NAMALWA (cell line): ENCODE results near the gene RGS10.
"Not testable (repeated sequence)": the region's sequence is repeated elsewhere in the genome, so short reads cannot be mapped to it uniquely, and the experiment has no call there.

Experiments used
- DNase-seq: peaks from one replicate; pipeline ENCODE4 v3.0.0-alpha.2; 2015; ENCODE audit warnings: low spot score

RGS10 gene

DNA sequence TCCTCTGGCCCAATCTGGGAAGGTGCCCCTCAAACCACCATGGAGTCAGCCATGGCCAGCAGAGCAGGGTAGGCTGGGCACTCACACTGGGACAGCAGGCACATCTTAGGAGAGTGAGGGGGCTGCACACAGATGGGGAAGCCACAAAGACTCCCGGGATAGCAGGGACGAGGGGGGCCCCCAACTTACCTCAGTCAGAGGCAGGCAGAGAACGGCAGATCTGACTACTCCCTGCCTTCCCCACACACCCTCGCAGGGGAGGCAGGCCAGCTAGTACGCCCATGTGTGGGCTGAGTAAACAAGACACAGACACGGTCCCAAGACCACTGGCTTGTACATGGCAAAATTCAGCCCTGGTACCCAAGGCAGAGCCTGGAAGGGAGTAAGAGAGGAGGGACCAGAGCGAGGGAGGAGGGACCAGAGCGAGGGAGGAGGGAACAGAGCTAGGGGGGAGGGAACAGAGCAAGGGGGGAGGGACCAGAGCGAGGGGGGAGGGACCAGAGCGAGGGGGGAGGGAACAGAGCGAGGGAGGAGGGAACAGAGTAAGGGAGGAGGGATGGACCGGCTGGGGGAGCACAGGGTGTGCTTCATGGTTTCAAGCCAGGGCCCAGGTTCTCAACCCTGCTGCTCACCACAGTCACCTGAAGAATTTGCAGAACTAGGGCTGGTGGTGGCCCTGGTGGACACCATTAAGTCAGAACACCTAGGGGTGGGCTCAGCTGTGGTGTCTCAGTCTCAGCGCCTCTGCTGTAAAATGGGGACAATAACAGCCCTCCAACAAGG is 73.8 kb downstream of the RGS10 start:
- no peak for DNase-seq

GRCh38 chr10:119466655-119467054 is 75.9 kb downstream of the RGS10 start:
- DNase-seq, result no peak

- DNase-seq, result no peak
Observed at GRCh38 chr10:119466076-119466475, 76.4 kb downstream of the RGS10 start.

- DNase-seq, result no peak
Observed at GRCh38 chr10:119465085-119465484, 77.4 kb downstream of the RGS10 start.

GRCh38 chr10:119463195-119463594 is 79.3 kb downstream of the RGS10 start:
- not testable (repeated sequence) for DNase-seq

GRCh38 chr10:119462773-119463172 is 79.7 kb downstream of the RGS10 start:
- no peak for DNase-seq

DNA sequence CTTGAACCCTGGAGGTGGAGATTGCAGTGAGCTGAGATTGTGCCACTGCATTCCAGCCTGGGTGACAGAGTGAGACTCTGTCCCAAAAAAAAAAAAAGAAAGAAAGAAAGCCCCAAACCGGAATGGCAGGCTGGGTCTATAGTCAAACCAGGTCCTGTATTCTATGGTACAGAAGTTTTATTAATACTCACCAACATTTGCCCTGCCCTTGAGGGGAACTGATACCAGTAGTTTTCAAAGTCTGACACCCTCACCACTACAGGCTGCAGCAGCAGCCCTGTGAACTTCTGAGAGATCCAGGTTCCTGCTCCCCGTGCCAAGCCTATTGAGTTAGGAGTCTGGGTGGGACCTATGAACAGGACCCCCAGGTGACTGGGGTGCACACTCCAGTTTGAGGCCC is 80.6 kb downstream of the RGS10 start:
- no peak for DNase-seq

GRCh38 chr10:119461380-119461779 is 81.1 kb downstream of the RGS10 start:
- DNase-seq, result no peak

- DNase-seq, result no peak
Observed at GRCh38 chr10:119460369-119461195, 81.9 kb downstream of the RGS10 start.

- DNase-seq, result no peak
Observed at GRCh38 chr10:119459681-119460340, 82.7 kb downstream of the RGS10 start.

DNA sequence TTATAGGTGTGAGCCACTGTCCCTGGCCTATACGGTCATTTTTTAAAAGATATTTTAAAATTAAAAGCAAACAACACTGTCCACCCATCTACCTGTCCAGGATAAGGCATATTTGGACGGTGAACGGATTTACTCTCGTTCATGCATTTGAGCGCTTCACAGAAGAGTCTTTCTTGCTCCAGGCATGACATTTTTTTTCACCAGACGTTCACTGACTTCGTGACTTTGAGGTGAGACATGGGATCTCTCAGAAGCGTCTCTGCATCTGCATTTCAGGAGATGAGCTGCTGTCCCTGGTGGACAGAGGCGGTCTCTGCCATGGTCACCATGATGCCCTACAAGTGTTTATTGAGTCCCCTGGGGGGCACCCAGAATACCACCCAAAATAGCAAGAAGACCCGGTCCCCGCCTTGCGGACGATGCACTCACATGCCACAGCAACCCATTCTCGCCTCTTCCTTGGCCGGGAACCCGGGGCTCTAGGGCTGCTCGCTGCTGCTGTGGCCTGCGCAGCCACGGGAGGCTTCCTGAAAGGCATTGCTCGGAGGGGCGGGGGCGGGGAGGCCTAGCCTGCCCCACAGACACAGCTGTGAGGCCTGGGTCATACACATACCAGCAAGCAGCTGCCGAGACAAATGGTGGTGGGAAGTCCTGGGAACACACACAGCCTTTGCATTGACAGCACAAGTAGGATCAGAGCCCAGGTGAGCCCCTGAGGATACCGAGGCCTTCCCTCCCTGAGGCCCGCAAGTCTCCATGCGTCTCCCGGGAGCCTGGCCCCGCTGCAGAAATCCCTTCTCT is 84.4 kb downstream of the RGS10 start:
- DNase-seq, result no peak

- DNase-seq, result no peak
Observed at GRCh38 chr10:119456435-119456810, 86.1 kb downstream of the RGS10 start.

GRCh38 chr10:119455609-119456434 is 86.7 kb downstream of the RGS10 start:
- DNase-seq, result no peak

DNA sequence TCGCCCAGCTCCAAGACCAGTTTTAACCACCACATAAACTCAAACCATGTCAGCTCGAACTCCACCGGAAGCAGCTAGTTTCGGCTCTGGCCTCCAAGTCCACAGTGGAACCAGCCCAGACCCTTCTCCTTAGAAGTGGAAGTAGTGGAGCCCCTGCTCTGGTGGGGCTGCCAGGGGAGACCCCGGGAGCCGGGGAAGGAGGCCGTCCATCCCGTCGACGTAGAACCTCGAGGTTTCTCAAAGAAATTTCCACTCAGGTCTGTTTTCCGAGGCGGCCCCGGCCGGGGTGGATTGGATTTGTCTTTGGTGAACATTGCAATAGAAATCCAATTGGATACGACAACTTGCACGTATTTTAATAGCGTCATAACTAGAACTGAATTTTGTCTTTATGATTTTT is 87.5 kb downstream of the RGS10 start:
- no peak for DNase-seq

GRCh38 chr10:119454316-119454715 is 88.2 kb downstream of the RGS10 start:
- no peak for DNase-seq

GRCh38 chr10:119453313-119453712 is 89.2 kb downstream of the RGS10 start:
- no peak for DNase-seq

GRCh38 chr10:119452396-119452795 is 90.1 kb downstream of the RGS10 start:
- no peak for DNase-seq

DNA sequence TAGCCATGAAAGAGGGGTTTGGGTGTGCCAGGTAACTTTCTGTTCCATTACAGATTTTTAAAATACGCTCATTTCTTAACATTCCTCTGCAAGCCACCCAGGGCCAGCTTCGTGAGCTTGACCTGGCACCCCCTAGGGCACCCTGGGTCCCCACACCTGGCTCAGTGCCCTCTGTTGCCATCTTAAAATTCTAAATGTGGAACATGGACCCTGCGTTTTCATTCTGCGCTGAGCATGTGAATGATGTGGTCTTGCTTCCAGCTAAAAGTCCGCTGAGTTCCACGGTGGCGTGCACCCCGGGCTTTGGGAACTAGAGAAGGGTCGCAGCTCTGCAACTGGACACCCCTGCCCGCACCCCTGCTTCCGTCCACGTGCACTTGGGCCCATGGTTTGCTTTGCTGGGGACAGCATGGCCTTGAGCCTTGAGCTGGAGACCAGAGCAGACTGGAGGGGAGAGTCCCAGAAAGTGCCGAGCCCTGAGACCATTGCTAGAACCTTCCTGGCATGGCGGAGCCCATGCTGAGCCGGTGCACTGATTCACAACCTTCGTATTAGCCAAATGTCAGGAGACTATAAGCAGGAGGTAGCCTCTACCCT is 91.1 kb downstream of the RGS10 start:
- no peak for DNase-seq

- DNase-seq, result no peak
Observed at GRCh38 chr10:119450606-119451299, 91.8 kb downstream of the RGS10 start.
